Measurements from ENCODE around the gene EHBP1L1. TPM values are rescaled to one million over a fixed set of nuclear protein-coding genes. Genes with fewer than 3 reads are reported as not detected.

Gene EHBP1L1
- polyA plus RNA-seq, 1 donor from 2014 or later, result 18.3 TPM

DNA sequence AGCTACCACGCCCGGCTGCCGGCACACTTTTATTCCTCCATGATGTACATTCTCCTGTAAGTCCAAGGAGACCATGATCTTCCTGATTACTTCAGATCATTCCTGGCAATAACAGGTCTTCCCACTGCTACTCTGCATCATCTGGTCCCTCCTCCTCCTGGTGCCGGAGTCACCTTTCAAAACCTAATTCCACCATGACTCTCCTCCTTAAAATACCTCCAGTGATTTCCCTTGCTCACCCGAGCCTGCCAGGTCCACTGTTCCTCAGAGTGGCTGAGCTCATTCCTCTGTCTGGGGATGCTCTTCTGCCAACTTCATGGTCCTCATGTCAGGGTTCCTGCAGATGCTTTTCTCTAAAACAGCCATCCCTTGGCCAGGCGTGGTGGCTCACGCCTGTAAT, 13.8 kb upstream of the EHBP1L1 start (continued):
- TF ChIP-seq, protein P1, sequence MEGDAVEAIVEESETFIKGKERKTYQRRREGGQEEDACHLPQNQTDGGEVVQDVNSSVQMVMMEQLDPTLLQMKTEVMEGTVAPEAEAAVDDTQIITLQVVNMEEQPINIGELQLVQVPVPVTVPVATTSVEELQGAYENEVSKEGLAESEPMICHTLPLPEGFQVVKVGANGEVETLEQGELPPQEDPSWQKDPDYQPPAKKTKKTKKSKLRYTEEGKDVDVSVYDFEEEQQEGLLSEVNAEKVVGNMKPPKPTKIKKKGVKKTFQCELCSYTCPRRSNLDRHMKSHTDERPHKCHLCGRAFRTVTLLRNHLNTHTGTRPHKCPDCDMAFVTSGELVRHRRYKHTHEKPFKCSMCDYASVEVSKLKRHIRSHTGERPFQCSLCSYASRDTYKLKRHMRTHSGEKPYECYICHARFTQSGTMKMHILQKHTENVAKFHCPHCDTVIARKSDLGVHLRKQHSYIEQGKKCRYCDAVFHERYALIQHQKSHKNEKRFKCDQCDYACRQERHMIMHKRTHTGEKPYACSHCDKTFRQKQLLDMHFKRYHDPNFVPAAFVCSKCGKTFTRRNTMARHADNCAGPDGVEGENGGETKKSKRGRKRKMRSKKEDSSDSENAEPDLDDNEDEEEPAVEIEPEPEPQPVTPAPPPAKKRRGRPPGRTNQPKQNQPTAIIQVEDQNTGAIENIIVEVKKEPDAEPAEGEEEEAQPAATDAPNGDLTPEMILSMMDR (IDR thresholded peaks at IDR 0.05; ENCODE audit: poor library complexity, severe bottlenecking), result no peak

DNA sequence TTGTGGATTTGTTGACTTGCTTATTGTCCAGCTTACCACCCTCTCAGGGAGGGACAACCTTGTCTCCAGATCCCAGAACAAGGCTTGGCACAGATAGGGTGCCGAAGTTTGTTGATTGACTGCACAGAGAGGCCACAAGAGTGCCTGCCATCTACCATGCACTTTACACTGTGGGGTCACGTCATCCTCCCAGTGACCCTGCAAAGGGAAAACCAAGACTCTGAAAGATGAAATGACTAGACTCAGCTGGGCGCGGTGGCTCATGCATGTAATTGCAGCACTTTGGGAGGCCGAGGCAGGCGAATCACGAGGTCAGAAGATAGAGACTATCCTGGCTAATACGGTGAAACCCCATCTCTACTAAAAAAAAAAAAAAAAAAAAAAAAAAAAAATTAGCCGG, 13.1 kb upstream of the EHBP1L1 start:
- TF ChIP-seq, protein P1 (IDR thresholded peaks at IDR 0.05; ENCODE audit: poor library complexity, severe bottlenecking), result no peak
- TF ChIP-seq POLR2AphosphoS5 (IDR thresholded peaks at IDR 0.05) (no peak), MXI1 (conservative IDR thresholded peaks at IDR 0.05; ENCODE audit: poor library complexity, severe bottlenecking) (no peak), SMC3 (conservative IDR thresholded peaks at IDR 0.05; ENCODE audit: poor library complexity) (no peak), EP300 (conservative IDR thresholded peaks at IDR 0.05; ENCODE audit: poor library complexity, severe bottlenecking) (no peak), EZH2 (IDR thresholded peaks at IDR 0.05; ENCODE audit: borderline replicate concordance, insufficient read depth, low read length, poor library complexity, severe bottlenecking) (no peak), RAD21 (conservative IDR thresholded peaks at IDR 0.05) (no peak), TAF1 (IDR thresholded peaks at IDR 0.05; ENCODE audit: low read depth) (no peak)
- TF ChIP-seq, protein P2, sequence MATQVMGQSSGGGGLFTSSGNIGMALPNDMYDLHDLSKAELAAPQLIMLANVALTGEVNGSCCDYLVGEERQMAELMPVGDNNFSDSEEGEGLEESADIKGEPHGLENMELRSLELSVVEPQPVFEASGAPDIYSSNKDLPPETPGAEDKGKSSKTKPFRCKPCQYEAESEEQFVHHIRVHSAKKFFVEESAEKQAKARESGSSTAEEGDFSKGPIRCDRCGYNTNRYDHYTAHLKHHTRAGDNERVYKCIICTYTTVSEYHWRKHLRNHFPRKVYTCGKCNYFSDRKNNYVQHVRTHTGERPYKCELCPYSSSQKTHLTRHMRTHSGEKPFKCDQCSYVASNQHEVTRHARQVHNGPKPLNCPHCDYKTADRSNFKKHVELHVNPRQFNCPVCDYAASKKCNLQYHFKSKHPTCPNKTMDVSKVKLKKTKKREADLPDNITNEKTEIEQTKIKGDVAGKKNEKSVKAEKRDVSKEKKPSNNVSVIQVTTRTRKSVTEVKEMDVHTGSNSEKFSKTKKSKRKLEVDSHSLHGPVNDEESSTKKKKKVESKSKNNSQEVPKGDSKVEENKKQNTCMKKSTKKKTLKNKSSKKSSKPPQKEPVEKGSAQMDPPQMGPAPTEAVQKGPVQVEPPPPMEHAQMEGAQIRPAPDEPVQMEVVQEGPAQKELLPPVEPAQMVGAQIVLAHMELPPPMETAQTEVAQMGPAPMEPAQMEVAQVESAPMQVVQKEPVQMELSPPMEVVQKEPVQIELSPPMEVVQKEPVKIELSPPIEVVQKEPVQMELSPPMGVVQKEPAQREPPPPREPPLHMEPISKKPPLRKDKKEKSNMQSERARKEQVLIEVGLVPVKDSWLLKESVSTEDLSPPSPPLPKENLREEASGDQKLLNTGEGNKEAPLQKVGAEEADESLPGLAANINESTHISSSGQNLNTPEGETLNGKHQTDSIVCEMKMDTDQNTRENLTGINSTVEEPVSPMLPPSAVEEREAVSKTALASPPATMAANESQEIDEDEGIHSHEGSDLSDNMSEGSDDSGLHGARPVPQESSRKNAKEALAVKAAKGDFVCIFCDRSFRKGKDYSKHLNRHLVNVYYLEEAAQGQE (IDR thresholded peaks at IDR 0.05; ENCODE audit: borderline replicate concordance), result no peak
- Histone ChIP-seq H3K27me3 (ENCODE audit: insufficient read depth, low read depth, low read length) (no peaks in the 10 kb centered on the region), H3K9me3 (ENCODE audit: low read length) (no peaks in the 10 kb centered on the region), H3F3A (ENCODE audit: insufficient read depth, low read length, poor library complexity, severe bottlenecking) (no peaks in the 10 kb centered on the region), H3K27ac (ENCODE audit: low read length) (no peak overlapping the region), H3K9me2 (ENCODE audit: insufficient read depth, low read length) (no peaks in the 10 kb centered on the region), H3K36me3 (ENCODE audit: insufficient read depth, low read length) (no peaks in the 10 kb centered on the region), H3K9ac (ENCODE audit: low read length) (no peak overlapping the region), H3K4me3 (ENCODE audit: low read length) (no peak overlapping the region), H3K4me2 (ENCODE audit: low read length) (no peak overlapping the region), H4K20me1 (ENCODE audit: insufficient read depth) (no peaks in the 10 kb centered on the region), H2AFZ (ENCODE audit: low read depth, low read length) (no peak overlapping the region), H3K79me2 (replicated peaks; ENCODE audit: insufficient read depth, low read length) (peaks cover 4% of the 10 kb centered on the region)

DNA sequence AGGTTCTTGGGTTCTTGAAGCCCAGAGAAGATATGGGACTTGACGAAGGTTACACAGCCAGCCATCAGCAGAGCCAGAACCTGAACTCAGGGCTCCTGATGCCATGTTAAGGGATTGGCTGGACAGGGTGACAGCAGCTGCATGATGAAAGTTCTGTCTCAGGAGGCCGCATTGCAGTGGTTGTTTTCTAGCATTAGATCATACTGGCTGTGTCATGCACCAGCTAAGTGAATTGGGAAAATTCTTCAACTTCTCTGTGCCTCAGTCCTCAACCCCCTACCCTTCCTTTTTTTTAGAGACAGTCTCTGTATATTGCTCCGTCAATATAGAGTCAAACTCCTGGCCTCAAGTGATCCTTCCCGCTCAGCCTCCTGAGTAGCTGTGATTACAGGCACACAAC, 12.3 kb upstream of the EHBP1L1 start:
- Histone ChIP-seq H3K27ac (ENCODE audit: low read length) (no peak overlapping the region), H3K4me3 (ENCODE audit: low read length) (no peak overlapping the region), H3K27me3 (ENCODE audit: insufficient read depth, low read depth, low read length) (no peaks in the 10 kb centered on the region), H3K4me2 (ENCODE audit: low read length) (no peak overlapping the region), H3K36me3 (ENCODE audit: insufficient read depth, low read length) (no peaks in the 10 kb centered on the region), H3K79me2 (replicated peaks; ENCODE audit: insufficient read depth, low read length) (peaks cover 12% of the 10 kb centered on the region), H3K9ac (ENCODE audit: low read length) (no peak overlapping the region), H3F3A (ENCODE audit: insufficient read depth, low read length, poor library complexity, severe bottlenecking) (peaks cover under 1% of the 10 kb centered on the region), H3K9me2 (ENCODE audit: insufficient read depth, low read length) (no peaks in the 10 kb centered on the region), H4K20me1 (ENCODE audit: insufficient read depth) (no peaks in the 10 kb centered on the region), H3K9me3 (ENCODE audit: low read length) (no peaks in the 10 kb centered on the region), H2AFZ (ENCODE audit: low read depth, low read length) (no peak overlapping the region)
- TF ChIP-seq, protein P1 (IDR thresholded peaks at IDR 0.05; ENCODE audit: poor library complexity, severe bottlenecking), result no peak
- no peak for TF ChIP-seq MXI1 (conservative IDR thresholded peaks at IDR 0.05; ENCODE audit: poor library complexity, severe bottlenecking)
- no peak for TF ChIP-seq POLR2AphosphoS5 (IDR thresholded peaks at IDR 0.05)
- TF ChIP-seq SMC3 (conservative IDR thresholded peaks at IDR 0.05; ENCODE audit: poor library complexity), result no peak
- TF ChIP-seq TAF1 (IDR thresholded peaks at IDR 0.05; ENCODE audit: low read depth), result no peak
- TF ChIP-seq, protein P2 (IDR thresholded peaks at IDR 0.05; ENCODE audit: borderline replicate concordance), result no peak
- no peak for TF ChIP-seq EZH2 (IDR thresholded peaks at IDR 0.05; ENCODE audit: borderline replicate concordance, insufficient read depth, low read length, poor library complexity, severe bottlenecking)
- TF ChIP-seq RAD21 (conservative IDR thresholded peaks at IDR 0.05), result no peak
- TF ChIP-seq EP300 (conservative IDR thresholded peaks at IDR 0.05; ENCODE audit: poor library complexity, severe bottlenecking), result no peak

Measured in neural cell (in vitro differentiated cells).